Progenitor cell of endocrine pancreas (in vitro differentiated cells): ENCODE results near the gene NUP153. TPM values are rescaled to one million over a fixed set of nuclear protein-coding genes. Genes with fewer than 3 reads are reported as not detected.

ENCODE experiments used
- DNase-seq: peaks from one replicate; pipeline ENCODE4 v3.0.0; 2021; ENCODE audit warnings: low spot score; ENCODE audit not compliant: unreplicated experiment
- H3K27ac Mint-ChIP-seq: 2 replicates; pipeline ENCODE4 v1.8.0; 2021; ENCODE audit warnings: mild to moderate bottlenecking, moderate library complexity, mixed read lengths
- H3K27me3 Mint-ChIP-seq: 2 replicates; pipeline ENCODE4 v1.8.0; 2021; ENCODE audit warnings: mixed read lengths
- H3K36me3 Mint-ChIP-seq: 2 replicates; pipeline ENCODE4 v1.8.0; 2022; ENCODE audit warnings: mixed read lengths; ENCODE audit not compliant: insufficient read depth
- H3K4me1 Mint-ChIP-seq: 2 replicates; pipeline ENCODE4 v1.8.0; 2021; ENCODE audit warnings: low read depth, mixed read lengths
- H3K4me3 Mint-ChIP-seq: 2 replicates; pipeline ENCODE4 v1.8.0; 2021; ENCODE audit warnings: low read depth, mild to moderate bottlenecking, moderate library complexity, mixed read lengths
- H3K9me3 Mint-ChIP-seq: 2 replicates; pipeline ENCODE4 v1.8.0; 2021; ENCODE audit warnings: low read depth, mixed read lengths
- CTCF ChIP-seq: fragments of 200-600 bp; sonication (generic); IDR thresholded peaks from one replicate; pipeline ENCODE4 v1.5.0; 2021; ENCODE audit warnings: antibody characterized with exemption, mild to moderate bottlenecking; ENCODE audit not compliant: unreplicated experiment
- total RNA-seq: library from RNA; stranded (reverse); gene quantifications from 2 replicates; pipeline ENCODE4 v1.2.1, GENCODE V29; 2021

The NUP153 gene
- total RNA-seq, 1 donor from 2014 or later = 50.3 TPM

- Mint-ChIP-seq H3K27ac (peak overlapping the region; percentile 71), H3K36me3 (peaks cover 34% of the 10 kb centered on the region), H3K9me3 (no peaks in the 10 kb centered on the region), H3K27me3 (no peaks in the 10 kb centered on the region), H3K4me3 (no peak overlapping the region), H3K4me1 (peaks cover 1% of the 10 kb centered on the region)
- no peak for TF ChIP-seq CTCF
- DNase-seq = no peak
Measured at GRCh38 chr6:17666646-17667045, 40.1 kb downstream of the NUP153 start.

GRCh38 chr6:17665132-17665531 is 41.6 kb downstream of the NUP153 start:
- H3K36me3 Mint-ChIP-seq = peaks cover 29% of the 10 kb centered on the region
- H3K27ac Mint-ChIP-seq = no peak overlapping the region
- H3K27me3 Mint-ChIP-seq = no peaks in the 10 kb centered on the region
- TF ChIP-seq CTCF = no peak
- H3K4me1 Mint-ChIP-seq = peaks cover 1% of the 10 kb centered on the region
- no peak overlapping the region for H3K4me3 Mint-ChIP-seq
- DNase-seq = no peak
- H3K9me3 Mint-ChIP-seq = no peaks in the 10 kb centered on the region

GRCh38 chr6:17663226-17663625 is 43.5 kb downstream of the NUP153 start:
- Mint-ChIP-seq H3K4me3 (no peak overlapping the region), H3K27me3 (no peaks in the 10 kb centered on the region), H3K9me3 (no peaks in the 10 kb centered on the region), H3K4me1 (peaks cover 1% of the 10 kb centered on the region), H3K36me3 (peaks cover 26% of the 10 kb centered on the region), H3K27ac (no peak overlapping the region)
- TF ChIP-seq CTCF = no peak
- DNase-seq = no peak

DNA sequence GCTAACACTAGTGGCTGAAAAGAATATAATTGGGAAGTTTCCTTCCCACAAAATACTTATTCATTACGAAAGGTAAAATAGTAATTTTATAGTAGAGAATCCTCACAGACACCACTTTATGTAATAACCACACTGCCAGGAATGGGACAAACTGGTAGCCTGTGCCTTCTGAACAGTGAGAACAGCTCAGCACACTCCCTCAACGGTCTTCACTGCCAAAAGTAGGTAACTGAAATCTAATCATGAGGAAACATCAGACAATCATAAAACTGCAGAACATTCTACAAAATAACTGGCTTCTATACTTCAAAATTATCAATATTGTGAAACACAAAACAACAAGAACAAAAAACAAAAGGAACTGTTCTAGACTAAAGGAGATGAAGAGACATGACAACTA is 44.1 kb downstream of the NUP153 start:
- H3K27ac Mint-ChIP-seq = no peak overlapping the region
- H3K9me3 Mint-ChIP-seq = no peaks in the 10 kb centered on the region
- peaks cover 1% of the 10 kb centered on the region for H3K4me1 Mint-ChIP-seq
- no peak for DNase-seq
- no peaks in the 10 kb centered on the region for H3K27me3 Mint-ChIP-seq
- peaks cover 29% of the 10 kb centered on the region for H3K36me3 Mint-ChIP-seq
- no peak for TF ChIP-seq CTCF
- H3K4me3 Mint-ChIP-seq = no peak overlapping the region

GRCh38 chr6:17656644-17657043 is 50.1 kb downstream of the NUP153 start:
- Mint-ChIP-seq H3K4me3 (no peak overlapping the region), H3K36me3 (peaks cover 32% of the 10 kb centered on the region), H3K27me3 (no peaks in the 10 kb centered on the region), H3K9me3 (no peaks in the 10 kb centered on the region), H3K27ac (no peak overlapping the region), H3K4me1 (no peaks in the 10 kb centered on the region)
- DNase-seq = no peak
- no peak for TF ChIP-seq CTCF
